K562 (cell line): ENCODE data around the gene CEP72.

ENCODE experiments used
- CTCF ChIP-seq, 3 experiments: IDR thresholded peaks in 2 of 3; conservative IDR thresholded peaks in 1 of 3; 2 replicates each; pipeline ENCODE4 v1.5.1; 2011 to 2012; ENCODE audit warnings: low read length in 3 of 3, mild to moderate bottlenecking in 3 of 3, control low read depth in 2 of 3, improper control_type of control experiment in 1 of 3, inconsistent platforms in 1 of 3, low read depth in 1 of 3, mixed read lengths in 1 of 3, moderate library complexity in 1 of 3; ENCODE audit not compliant: insufficient read depth in 2 of 3
- RAD21 ChIP-seq, 2 experiments: fragments of 250-450 bp in 1 of 2; fragments of 450-650 bp in 1 of 2; sonication (Bioruptor Pico) in 1 of 2; formaldehyde crosslinking in 1 of 2; IDR thresholded peaks in 1 of 2; conservative IDR thresholded peaks in 1 of 2; 2 replicates each; pipeline versions ENCODE4 v1.4.0 to v1.8.0; 2020 to 2022; ENCODE audit warnings: mild to moderate bottlenecking in 2 of 2, moderate library complexity in 1 of 2
- RBBP5 ChIP-seq: fragments of 200-600 bp; sonication (generic); IDR thresholded peaks from 2 replicates; pipeline ENCODE4 v1.6.1; 2012; ENCODE audit warnings: borderline replicate concordance, mild to moderate bottlenecking, low read length, control low read depth, inconsistent platforms; ENCODE audit not compliant: insufficient read depth, poor library complexity, severe bottlenecking
- ZNF263 ChIP-seq: sonication (generic); formaldehyde crosslinking; IDR thresholded peaks from 2 replicates; pipeline ENCODE4 v1.8.0; 2022; ENCODE audit warnings: mild to moderate bottlenecking, missing genetic modification reagents, borderline replicate concordance

GRCh38 chr5:609506-609905 is 2.6 kb upstream of the CEP72 start:
- TF ChIP-seq RAD21 (CRISPR knock-in tag; conservative IDR thresholded peaks at IDR 0.05 in 1 of 2, IDR thresholded peaks at IDR 0.05 in 1 of 2) (no peak), ZNF263 (CRISPR knock-in tag) (no peak), CTCF (IDR thresholded peaks at IDR 0.05 in 2 of 3, conservative IDR thresholded peaks at IDR 0.05 in 1 of 3; ENCODE audit: insufficient read depth in 2 of 3, low read depth in 1 of 3, low read length in 3 of 3) (no peak), RBBP5 (no peak)
